Upper lobe of left lung (tissue), 4 donors: ENCODE results near the gene TMEM134.

Experiments used
- CTCF ChIP-seq, 6 experiments: fragments of 450-650 bp in 4 of 6; fragments of 200-600 bp in 2 of 6; sonication (generic) in 2 of 6; IDR thresholded peaks; one replicate each; pipeline ENCODE4 v1.5.1; 2016 to 2019; ENCODE audit warnings: antibody characterized with exemption in 6 of 6
- EP300 ChIP-seq, 4 donors: sonication (generic); formaldehyde crosslinking; IDR thresholded peaks; one replicate each; pipeline ENCODE4 v1.5.1; 2017; ENCODE audit warnings: antibody characterized with exemption in 4 of 4, control low read depth in 2 of 4
- POLR2A ChIP-seq, 4 donors: fragments of 450-650 bp; IDR thresholded peaks; one replicate each; pipeline ENCODE4 v1.5.1; 2016 to 2017; ENCODE audit warnings: antibody characterized with exemption in 4 of 4, mild to moderate bottlenecking in 2 of 4
- POLR2AphosphoS5 ChIP-seq, 2 donors: sonication (generic); formaldehyde crosslinking; IDR thresholded peaks; one replicate each; pipeline ENCODE4 v1.5.1; 2017; ENCODE audit warnings: antibody characterized with exemption in 2 of 2

GRCh38 chr11:67492801-67493547 lies 23.9 kb upstream of the TMEM134 start:
- TF ChIP-seq POLR2A (IDR thresholded peaks at IDR 0.05) (no peak), CTCF (IDR thresholded peaks at IDR 0.05) (no peak), POLR2AphosphoS5 (IDR thresholded peaks at IDR 0.05) (no peak), EP300 (IDR thresholded peaks at IDR 0.05) (no peak)
